Erythroblast (primary cell): ENCODE measurements around the gene OSBPL10.

Source experiments
- DNase-seq, 2 experiments: peaks; one replicate each; lab custom pipeline; 2025; lab: John Stamatoyannopoulos, UW
- GATA1 ChIP-seq: IDR thresholded peaks from 2 replicates; pipeline ENCODE4 v1.6.1; 2011; ENCODE audit warnings: low read depth, mild to moderate bottlenecking, control low read depth, low read length, moderate library complexity
- POLR2A ChIP-seq: IDR thresholded peaks from 2 replicates; pipeline ENCODE4 v1.6.1; 2011; ENCODE audit warnings: mild to moderate bottlenecking, low read length

The OSBPL10 gene

DNA sequence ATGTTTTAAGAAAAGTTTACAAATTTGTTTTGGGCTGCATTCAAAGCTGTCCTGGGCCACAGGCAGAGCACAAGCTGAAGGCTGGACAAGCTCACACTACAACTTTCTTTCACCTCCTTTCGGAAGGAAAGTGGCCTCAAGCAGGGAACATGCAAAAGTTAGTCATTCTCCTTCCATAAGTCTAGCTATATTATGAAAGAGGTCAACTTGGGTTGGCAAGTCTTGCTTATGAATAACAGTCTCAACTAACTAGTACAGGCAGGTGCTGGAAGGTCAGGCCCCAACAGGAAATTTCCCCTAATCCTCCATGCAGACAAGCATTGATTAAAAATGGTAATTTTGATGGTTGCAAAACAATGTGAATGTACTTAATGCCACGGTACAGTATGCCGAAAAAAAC lies 69.4 kb downstream of the OSBPL10 start:
- TF ChIP-seq POLR2A (no peak), GATA1 (no peak)
- DNase-seq: no peak

DNA sequence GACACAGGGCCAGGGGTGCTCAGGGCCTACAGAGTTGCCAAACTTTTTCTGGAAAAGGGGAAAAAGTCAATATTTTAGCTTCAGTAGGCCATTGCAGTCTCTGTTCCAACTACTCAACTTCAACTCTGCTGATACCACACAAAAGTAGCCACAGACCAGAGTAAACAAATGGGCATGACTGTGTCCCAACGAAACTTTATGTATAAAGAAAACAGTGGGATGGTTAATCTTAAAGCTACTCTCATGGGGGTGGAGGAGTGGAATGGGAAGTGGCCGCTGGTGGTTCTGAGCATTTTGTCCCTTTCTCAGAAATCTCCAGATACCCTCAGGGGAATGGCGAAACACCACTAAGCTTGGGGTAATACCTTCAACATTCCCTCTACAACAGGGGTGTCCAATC lies 69.9 kb downstream of the OSBPL10 start:
- TF ChIP-seq GATA1: no peak
- DNase-seq: no peak

DNA sequence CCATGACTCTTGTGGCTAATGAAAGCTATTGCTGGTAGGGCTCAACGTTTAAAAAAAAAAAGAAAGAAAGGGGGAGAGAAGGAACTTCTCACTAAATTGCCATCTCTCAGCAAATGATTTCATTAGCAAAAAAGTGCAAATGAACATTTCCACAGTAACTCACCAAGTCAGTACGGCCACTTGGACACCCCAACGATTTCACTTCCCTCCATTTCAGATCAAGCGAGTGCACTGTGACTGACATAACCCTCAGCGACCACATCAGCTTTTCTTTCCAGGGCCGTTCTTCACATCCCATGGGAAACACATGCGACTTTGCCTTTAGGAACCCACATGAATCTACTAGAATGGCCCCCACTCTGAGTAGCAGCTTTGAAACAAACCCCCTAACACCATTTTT lies 71.6 kb downstream of the OSBPL10 start:
- TF ChIP-seq POLR2A: no peak
- TF ChIP-seq GATA1: no peak

DNA sequence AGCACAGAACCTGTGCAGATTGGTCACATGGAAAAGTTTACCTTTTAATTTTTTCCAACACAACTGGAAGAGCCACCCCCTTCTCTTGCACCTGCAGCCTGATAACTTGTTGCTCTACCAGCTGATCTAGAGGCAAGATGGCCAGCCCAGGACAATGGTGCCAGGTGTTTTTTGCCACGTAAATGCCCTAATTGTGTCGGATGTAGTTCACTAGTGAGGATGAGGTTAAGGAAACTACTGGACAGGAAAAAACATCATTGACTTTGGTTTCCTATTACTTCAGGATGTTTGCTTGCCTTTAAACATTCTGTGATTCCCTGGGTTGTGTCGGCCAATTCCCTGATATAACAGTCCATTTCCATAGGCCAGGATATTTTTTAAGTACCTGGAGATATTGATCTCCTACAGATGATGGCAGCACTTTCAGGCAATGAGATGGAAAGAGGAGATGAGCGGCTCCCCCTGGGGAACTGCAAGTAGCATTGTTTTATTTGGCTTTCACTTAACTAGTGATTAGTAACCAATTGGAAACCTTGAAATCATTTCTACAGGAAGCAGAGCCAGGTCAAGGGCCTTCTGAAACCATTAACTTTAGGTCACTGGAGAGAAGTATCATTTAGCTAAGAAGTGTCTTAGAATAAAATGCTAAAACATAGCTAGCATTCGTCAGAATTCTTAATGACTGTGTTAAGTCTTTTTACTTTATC lies 72.5 kb downstream of the OSBPL10 start:
- DNase-seq: no peak
- TF ChIP-seq GATA1: no peak
- TF ChIP-seq POLR2A: no peak

More for the DNA sequence above, 71.6 kb downstream of the OSBPL10 start:
- DNase-seq: no peak

DNA sequence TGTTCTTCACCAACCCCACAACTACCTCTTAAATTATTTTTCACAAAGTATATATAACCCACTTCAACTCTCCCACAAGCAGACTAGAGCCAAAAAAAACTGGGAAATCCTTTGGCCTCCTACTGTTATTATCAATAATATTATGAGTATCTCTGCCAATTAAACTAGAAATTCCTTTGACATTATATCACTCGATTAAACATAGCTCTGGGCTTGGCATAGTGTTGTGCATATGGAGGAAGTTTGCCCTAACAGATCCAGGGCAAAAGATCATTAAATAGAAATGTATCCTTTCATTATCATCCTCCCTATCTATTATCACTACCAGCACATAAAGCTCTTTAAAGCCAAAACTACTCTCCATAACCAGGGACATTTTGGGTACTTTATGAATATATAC lies 74.9 kb downstream of the OSBPL10 start:
- no peak for TF ChIP-seq POLR2A
- TF ChIP-seq GATA1: no peak
- no peak for DNase-seq

DNA sequence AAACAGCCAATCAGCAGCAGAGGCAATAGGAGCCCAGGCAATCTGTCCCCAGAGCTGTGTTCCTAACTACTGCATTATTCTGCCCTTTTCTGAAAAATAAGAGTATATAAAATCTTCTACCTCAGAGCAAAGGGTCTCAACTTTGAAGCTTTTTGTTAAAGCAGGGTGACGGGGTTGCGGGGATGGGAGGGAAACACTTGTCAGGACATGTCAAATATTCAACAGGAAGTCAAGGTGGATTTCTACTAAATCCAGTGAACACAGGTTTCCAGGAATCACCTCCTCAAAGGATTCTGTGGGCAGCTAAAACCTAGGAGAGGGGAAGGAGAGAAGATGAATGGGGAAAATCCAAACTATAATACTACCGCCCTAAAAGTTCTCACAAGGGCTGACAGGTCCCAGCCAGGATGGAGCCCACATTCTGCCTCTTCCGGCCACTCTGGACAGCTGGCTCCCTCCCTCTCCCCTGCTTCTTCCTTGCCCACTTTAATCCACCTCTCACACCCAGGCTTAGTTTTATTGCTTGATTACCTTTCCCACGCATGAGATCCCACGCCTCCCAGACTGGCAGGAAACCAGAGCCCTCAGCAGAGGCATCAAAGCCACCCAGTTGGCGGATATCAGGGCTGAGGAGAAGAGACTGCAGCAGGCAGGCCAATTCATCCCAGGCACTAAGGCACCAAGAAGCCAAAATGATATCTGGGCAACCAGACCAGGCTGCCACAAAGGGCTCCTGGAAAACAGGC lies 77.2 kb downstream of the OSBPL10 start:
- no peak for DNase-seq
- TF ChIP-seq POLR2A (no peak), GATA1 (no peak)

DNA sequence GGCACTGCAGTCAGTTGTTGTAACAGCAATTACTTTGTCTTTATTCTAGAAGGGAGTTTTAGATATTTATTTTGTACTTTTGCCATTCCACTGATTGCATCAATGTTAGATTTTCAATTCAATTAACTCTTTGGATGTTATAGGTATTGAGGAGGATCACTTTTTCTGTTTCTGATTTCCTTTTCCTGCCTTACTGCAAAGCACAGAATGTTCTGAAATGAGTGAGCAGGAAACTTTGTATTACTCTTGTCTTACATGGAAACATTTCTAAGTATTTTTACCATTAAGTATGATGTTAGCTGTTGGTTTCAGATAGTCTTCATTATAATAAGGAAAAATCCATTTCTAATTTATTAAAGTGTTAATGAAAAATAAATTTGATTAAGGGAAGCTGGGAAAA lies 80.5 kb downstream of the OSBPL10 start:
- TF ChIP-seq POLR2A: no peak
- no peak for TF ChIP-seq GATA1
- DNase-seq: no peak

DNA sequence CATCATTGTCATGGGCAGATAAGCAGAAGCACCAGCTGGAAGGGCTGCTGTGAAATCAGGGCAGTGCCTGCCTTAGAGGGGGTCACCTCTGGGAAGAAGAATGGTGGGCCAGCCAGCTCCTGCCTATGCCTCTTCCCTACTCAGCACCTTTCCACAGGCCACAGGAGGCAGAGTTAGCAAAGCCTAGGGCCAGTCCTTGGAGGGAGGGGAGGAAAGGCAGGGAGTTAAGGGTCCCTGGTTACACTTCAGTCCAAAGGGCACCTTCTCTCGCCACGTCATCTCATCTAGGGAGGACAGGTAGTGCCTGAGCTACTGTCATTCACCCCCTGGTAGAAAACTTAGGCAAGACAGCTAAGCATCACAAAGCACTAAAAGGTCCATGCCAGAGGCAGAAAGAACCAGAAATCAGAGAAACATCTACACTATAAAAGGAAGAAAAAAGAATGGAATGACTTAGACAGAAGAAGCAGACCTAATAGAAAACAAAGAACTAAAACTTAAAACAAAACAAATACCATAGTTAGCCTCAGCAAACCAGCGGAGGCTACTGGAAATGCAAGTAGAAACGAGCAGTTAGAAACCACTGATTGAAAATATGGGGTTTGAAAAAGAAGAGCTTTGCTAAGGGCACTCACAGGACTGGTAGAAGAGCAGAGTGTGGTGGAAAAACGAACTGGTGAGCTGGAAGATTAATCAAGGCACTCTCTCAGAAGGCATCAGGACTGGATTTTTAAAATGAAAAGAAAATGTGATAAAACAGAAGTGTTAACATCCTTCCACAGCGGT lies 84.2 kb downstream of the OSBPL10 start:
- DNase-seq: no peak
- no peak for TF ChIP-seq GATA1
- TF ChIP-seq POLR2A: no peak

DNA sequence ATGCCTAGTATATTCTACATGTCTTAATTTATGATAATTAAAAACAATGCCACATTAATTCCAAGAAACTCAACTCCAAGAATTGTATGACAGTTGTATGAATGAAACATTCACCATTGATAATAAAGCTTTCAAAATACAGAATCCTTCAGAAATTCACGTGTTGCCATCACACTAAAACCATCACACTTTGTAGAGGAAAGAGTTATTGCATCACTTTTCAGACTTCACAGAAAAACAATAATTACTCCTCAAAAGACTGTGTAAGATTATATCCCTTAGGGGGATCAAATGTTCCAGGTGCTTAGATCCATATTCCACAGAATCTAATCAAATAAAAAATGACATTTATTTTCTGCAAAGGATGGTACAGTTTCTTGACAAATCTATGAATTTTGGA lies 85.0 kb downstream of the OSBPL10 start:
- DNase-seq: no peak
- no peak for TF ChIP-seq GATA1
- TF ChIP-seq POLR2A: no peak

DNA sequence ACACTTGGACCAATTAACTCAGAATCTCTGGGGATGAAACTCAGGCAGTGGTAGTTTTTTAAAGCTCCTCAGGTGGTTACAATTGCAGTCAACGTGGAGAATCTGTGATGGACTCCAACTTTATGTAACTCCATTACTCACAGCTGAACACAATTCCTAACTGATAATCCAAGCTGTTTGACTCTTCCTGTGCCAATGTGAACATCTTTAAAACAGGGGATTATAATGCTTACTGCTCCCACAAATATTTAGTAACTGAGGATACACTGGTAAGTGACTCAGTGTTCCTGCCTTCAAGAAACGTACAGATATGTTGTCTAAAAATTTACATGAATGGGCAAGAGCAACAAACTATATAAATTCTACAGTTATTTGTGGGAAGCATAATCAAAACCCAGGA lies 85.6 kb downstream of the OSBPL10 start:
- TF ChIP-seq POLR2A (no peak), GATA1 (no peak)

DNA sequence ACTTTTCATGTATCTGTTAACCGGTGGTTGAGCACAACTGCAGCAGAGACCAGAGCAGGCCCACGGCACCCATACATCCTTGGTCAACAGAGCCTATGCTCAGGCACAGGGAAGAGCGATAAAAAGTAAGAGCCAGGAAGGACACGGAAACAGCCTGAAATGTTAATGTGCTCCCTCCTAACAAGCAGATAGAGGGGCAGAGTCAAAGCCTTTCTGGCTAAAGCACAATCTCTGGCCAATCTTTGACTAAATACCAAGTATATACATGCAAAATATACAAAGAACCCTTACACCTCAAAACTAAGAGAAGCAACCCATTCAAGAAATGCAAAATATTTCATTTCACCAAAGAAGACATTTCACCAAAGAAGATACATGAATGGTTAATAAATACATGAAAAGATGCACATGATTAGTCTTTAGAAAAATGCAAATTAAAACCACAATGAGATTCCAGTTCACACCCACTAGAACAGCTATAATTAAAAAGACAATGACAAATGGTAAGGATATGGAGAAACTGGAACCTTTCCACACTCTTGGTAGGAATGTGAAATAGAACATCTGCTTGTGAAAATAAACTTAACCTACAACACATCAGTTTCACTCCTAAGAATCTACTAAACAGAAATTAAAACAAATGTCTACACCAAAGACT lies 88.0 kb downstream of the OSBPL10 start:
- DNase-seq: no peak
- TF ChIP-seq POLR2A (no peak), GATA1 (no peak)

More for the DNA sequence above, 85.6 kb downstream of the OSBPL10 start:
- no peak for DNase-seq

DNA sequence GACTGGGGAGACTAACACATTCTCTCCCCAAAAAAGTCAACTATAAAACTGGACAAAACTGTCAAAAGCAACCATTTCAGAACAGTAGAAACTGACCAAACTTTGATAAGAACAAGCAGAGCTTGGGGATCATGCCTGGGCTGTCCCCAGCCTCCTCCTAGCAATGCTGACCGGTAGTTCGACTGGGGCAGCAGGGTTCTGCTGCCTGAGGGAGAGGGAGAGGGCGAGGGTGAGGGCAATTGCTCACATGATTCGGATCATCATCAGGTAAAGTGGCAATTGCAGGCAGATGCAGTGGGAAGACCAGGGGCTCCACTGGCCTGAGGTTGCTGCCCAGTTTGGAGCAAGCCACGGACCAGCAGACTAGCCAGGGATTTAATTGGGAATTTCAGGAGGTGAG lies 88.6 kb downstream of the OSBPL10 start:
- DNase-seq: no peak
- no peak for TF ChIP-seq POLR2A
- TF ChIP-seq GATA1: no peak

DNA sequence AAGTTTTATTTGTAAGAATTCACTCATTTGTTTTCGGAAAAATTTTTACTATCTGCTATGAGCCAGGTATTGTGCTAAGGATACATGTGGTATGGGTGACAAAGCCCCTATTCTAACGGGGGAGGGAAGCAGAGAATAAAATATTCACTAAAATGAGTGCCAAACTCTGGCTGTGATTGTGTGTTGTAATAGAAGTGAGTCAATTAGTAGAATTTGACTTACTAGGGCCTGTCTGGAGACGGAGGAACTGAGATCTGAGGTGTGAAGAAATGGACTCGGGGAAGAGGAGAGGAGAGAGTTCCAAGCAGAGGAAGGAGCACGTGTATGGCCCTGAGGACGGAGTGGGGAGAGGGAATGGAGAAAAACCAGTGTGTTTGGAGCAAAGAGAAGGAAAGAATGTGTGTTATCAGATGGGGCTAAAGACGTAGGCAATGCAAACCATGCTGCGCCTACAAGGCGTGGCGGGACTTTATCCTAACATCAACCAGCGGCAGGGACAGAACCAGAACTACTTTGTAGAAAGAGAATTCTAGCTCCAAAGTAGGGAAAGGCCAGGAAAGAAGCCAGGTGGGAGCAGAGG lies 89.1 kb downstream of the OSBPL10 start:
- TF ChIP-seq POLR2A (no peak), GATA1 (no peak)
- DNase-seq: no peak
